Measurements from ENCODE around the gene WDR13.
A peak's percentile ranks its signal among the peaks of the same experiment; 100 is the strongest.
"Not testable (repeated sequence)": the region's sequence is repeated elsewhere in the genome, so short reads cannot be mapped to it uniquely, and the experiment has no call there.

The WDR13 gene

DNA sequence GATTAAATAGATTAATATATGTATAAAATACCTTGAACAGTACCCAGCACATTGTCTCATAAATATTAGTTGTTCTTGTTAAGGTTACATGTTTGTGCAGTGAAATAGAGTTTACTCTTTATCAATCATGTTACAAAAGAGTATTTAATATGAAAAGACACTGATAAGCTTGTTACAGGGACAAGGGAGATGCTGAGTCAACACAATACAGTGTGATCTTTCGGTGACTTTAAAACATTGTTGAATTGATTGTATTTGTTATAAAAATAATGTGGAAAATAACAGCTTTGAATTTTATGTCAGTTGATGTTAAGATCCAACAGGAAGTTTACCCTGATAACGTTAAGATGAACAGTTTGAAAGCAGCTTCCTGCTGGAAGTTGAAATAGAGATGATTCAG lies 1.4 kb upstream of the WDR13 start:
- no peak for DNase-seq

DNA sequence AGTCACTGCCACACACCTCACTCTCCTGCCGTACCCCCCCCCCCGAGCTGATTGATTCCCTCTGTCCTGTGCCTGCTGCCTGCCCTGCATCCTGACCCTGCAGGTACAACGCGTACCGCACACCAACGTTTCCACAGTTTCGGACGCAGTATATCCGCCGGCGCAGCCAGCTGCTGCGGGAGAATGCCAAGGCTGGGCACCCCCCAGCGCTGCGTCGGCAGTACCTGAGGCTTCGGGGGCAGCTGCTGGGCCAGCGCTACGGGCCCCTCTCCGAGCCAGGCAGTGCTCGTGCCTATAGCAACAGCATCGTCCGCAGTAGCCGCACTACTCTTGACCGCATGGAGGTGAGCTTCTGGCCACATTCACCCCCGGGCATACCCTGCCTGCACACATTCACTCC lies 1.3 kb downstream of the WDR13 start:
- no peak for DNase-seq

DNA sequence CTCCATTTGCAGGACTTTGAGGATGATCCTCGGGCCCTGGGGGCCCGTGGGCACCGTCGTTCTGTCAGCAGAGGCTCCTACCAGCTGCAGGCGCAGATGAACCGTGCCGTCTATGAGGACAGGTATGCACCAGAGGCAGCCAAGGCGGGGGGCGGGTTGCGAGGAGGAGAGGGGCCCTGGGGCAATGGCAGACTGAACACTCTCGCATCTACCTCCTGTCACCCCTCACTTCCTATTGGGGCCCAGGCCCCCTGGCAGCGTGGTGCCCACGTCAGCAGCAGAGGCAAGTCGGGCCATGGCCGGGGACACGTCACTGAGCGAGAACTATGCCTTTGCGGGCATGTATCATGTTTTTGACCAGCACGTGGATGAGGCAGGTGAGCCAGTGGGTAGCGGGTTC lies 2.0 kb downstream of the WDR13 start:
- no peak for DNase-seq

DNA sequence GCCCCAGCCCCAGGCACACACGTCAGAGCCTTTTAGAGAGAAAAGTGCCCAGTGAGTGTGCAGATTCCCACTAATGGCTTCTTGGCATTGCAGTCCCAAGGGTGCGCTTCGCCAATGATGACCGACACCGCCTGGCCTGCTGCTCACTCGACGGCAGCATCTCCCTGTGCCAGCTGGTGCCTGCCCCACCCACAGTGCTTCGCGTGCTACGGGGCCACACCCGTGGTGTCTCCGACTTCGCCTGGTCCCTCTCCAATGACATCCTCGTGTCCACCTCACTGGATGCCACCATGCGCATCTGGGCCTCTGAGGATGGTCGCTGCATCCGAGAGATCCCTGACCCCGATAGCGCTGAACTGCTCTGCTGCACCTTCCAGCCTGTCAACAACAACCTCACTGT lies 2.9 kb downstream of the WDR13 start:
- DNase-seq: no peak

DNA sequence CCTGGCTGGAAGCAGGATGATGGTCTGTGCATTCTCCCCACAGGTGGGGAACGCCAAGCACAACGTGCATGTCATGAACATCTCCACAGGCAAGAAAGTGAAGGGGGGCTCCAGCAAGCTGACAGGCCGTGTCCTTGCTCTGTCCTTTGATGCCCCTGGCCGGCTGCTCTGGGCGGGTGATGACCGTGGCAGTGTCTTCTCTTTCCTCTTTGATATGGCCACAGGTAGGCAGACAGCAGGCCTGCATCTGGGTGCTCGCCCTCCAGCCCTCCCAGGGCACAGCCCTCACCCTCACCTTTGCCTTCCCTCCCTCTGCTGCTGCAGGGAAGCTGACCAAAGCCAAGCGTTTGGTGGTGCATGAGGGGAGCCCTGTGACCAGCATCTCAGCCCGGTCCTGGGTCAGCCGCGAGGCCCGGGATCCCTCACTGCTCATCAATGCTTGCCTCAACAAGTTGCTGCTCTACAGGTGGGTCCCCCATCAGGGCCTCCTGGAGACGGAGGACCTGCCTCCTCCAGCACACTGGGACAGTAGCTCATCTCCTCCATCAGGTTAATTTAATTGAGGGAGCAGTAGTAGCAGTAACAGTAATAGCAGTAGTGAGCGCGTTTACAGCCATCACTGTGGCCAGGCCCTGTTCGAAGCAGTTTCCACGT lies 4.6 kb downstream of the WDR13 start:
- no peak for DNase-seq

DNA sequence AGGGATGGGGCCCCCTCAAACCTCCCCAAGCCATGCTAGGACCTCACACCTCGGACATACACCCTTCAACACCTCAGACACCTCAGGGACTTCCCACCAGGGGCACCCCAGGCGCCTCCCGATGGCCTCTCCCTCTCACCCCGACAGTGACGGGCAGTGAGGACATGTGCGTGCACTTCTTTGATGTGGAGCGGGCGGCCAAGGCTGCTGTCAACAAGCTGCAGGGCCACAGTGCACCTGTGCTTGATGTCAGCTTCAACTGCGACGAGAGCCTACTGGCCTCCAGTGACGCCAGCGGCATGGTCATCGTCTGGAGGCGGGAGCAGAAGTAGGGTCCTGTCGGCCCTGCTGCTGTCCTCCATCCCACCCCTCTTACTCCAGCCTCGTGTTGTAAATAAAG lies 7.4 kb downstream of the WDR13 start:
- DNase-seq: no peak

DNA sequence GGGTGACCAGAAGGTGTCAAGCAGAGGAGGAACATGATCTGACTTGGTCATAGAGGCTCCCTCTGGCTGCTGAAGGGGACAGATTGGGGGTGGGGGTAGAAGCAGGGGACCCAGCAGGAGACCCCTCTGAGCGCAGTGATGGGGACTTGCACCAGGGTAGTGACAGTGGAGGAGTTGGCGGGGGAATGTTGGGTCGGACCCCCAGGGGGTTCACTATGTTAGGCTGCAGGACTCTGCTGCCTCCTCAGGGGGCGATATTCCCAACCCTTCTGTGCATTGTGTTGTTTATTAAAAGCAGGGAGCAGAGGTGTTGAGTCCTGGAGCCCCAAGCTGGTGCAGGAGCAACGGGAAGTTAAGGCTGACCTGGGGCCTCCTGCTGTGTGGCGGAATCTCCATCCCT lies 8.8 kb downstream of the WDR13 start:
- DNase-seq: no peak

DNA sequence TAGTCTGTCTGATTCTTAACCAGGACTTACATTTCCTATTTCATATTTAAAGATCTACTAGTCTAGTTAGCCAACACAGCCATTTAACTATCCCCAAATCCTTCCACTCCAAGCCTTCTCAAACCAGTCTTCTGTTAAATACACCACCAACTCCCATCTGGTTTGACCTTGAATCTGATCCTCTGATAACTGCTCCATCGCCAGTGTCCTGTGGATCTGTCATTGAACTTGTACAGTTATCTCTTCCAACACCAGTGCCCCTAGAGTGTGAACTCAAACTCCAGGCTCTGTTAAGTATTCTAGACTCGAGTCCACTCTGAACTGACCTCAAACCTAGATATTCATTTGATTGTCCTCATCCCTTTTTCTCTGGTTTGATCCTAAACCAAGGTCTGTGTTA lies 14.4 kb downstream of the WDR13 start:
- no peak for DNase-seq

DNA sequence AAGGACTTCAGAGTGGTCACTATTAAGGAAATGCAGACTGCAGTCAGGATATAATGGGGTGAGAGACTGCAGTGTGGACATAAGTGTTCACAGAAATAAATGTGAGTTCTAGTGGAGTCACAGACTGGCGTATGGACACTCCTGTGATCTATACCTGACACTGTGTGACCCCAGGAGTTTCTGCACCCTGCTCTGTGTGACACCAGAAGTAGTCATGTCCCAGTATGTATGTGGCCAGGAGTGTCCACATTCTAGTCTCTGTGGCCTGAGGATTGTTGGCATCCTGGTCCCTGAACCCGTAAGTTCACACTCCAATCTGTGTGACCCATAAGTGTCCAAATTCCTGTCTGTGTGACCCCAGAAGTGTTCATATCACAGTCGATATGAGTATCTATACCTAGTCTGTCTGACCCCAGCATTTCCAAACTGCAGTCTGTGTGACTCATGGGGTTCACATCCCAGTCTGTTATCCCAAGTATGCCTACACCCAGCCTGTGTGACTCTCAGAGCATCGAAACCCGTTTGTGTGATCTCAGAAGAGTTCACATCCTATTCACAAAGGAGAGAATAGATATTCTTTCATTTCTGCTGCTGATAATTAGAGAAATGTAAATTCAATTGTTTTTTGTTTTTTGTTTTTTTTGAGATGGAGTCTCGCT lies 16.3 kb downstream of the WDR13 start:
- DNase-seq: no peak

DNA sequence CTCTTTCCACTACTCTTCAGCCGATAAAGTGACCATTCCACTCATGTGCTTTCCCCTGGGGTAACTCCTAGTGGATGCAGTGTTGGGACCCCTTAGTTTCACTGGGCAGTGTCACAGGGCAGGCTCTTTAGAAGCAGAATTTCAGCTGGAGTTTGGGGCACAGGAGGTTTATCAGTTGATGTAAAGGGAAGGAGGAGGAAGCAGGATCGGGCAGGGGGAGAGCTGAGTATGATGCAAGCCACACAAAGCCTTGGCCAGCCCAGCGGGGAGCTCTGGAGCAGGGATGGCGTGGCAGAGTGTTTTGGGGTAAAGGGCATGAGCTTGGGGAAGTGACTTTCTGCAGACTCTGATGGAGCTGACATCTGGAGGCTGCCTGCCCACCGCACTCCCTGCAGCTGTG lies 19.3 kb downstream of the WDR13 start:
- no peak for DNase-seq

DNA sequence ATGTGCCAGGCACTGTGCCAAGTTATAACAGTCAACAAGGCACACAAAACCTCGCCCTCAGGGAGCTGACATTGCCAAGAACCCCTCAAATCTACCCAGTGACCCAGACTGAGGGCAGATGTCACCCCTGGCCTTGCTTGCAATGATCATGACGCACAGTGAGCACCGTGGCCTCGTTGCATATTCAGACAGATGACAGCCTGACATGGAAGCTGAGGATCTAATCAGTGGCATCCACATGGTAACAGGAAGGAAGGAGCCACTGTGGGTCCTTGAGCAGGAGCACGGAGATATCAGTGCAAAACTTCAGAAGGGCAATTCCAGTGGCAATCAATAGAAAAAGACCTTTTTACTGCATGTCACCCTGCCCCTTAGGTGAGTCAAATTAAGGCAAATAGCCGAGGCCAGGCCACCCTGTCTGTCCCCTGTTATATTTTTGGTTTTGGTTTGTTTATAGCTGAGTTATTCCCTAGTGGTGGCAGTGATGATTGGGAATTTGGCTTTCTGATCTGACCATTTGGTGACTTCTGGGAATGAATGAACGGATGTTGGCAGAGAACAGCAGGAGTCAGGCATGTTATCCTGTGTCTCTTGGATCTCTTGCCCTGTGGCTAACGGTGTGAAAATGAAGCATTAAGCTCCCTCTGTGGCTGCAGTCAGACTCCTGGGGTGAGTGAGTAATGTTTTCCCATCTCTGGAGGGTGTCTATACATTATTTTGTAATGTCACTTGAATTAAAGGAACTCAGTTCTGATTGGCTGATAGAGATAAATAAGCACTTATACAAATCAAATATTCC lies 20.4 kb downstream of the WDR13 start:
- no peak for DNase-seq

DNA sequence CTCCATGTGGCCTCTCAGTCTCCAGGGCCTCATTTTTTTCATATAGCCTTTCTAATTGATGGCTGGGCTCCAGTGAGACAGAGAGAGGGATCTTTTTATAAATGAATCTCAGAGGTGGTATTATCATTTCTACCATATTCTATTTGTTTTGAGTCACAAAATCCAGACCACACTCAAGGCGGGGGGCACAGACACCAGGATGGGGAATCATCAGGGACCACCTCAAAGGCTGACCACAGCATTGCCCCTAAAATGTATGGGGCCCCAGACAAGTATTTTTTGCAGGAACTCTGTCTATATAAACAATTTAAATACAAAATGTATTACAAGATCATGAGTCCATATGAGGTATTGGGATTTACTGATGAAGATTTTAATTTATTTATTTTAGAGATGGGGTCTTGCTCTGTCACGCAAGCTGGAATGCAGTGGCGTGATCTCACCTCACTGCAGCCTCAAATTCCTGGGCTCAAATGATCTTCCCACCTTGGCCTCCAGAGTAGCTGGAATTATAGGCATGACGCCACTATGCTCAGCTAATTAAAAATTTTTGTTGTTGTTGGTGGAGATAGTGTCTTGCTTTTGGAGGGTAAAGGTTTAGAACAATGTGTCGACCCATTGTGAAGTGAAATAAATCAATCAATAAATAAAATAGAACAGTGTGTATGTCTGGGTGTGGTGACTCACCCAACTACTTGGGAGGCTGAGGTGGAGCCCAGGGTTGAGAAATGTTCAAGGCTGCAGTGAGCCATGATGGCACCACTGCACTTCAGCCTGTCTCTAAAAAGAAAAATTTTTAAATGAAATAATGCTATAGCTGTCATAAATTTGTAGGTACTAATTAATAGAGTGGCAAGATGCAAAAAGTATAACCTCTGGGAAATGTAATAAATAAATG lies 29.4 kb downstream of the WDR13 start:
- DNase-seq: no peak

DNA sequence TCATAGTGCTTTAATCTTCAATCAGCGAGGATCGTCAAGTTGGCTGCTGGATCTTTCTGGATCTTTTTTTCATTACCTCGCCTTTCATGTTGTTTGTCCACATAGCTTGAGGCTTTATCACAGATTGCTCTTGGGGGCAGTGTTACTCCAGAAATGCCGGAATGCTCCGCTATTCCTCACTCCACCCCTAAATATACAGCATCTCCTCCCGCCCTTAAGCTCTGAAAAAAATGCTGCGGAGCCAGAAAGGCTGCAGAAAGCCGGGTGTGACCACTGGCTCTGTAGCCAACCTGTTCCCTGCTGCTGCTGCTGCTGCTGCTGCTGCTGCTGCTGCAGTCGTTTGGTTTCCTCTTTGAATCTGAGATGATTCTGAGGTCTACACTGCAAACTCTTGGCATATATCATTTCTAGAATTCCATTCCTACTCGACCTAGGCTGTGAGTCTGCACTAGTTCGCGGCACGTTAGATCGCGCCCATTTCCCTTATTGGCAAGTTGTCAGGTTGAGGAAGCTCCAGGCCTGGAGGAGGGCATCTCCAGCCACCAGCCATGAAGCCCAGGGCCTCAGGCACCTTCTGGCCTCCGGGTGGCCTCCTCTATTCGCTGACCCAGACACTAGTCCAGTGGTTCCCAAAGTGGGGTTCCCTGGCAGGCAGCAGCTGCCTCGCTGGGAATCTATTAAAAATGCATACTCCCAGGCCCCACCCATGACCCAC lies 34.2 kb downstream of the WDR13 start:
- DNase-seq: peak; percentile 17 to 81 (median 44)

DNA sequence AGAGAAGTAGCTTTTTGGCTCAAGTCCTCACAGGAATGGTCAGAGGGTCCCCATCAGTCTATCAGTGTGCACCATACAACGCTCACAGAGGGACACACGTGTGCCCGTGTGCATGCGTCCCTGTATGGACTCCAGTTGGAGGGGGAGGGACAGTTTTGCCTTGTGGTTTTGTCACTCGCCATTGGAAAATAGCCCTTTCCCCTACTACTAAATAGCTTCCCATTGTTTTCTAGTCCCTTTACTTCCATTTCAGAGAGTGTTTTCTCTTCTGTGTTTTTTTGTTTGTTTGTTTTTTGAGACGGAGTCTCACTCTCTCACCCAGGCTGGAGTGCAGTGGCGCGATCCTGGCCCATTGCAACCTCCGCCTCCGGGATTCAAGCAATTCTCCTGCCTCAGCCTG lies 34.9 kb downstream of the WDR13 start:
- no peak for DNase-seq

DNA sequence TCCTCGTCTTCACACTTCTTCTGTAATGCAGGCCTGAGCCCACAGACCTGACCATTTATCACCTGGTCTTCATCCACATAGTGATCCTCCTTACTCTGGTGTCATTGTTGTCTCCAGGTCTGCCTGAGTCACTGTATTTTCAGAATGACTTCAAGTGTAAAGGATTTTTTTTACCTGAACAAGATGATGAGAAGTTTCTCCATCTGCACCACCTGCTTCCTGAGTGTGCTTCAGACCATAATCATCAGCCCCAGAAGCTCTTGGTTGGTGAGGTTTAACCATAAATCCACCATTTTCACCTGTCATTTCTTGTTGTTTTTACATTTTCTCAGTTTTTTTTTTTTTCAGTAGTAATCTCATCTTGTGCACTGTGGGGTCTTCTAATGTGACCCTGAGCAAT lies 39.0 kb downstream of the WDR13 start:
- DNase-seq: no peak

DNA sequence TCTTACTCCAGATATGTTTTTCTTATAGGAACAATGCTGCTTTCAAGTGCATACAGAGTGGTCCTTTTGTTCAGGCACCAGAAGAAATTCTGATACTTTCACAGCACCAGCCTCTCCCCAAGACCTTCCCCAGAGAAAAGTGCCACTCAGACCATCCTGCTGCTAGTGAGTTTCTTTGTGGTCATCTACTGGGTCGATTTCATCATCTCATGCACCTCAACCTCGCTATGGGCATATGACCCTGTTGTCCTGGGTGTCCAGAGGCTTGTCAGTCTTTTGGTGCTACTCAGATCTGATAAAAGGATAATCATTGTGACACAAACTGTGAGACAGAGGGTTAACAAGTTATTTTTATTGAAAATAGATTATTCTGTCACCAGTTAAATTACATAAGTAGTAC lies 39.5 kb downstream of the WDR13 start:
- no peak for DNase-seq

DNA sequence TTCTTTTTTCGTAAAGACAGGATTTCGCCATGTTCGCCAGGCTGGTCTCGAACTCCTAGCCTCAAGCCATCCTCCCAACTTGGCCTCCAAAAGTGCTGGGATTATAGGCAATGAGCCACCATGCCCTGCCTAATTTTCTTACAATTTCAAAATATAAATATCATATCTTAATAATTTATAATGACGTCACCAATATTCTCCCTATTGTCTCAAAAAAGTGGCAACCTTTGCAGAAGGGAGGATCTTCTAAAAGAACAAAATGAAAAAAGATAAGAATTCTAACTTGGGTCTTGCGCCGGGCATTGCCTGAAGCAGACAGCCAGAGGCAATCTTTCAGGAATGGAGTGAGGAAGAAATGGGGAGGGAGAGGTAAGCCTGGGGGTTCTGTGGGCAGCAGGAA lies 48.4 kb downstream of the WDR13 start:
- no peak for DNase-seq

DNA sequence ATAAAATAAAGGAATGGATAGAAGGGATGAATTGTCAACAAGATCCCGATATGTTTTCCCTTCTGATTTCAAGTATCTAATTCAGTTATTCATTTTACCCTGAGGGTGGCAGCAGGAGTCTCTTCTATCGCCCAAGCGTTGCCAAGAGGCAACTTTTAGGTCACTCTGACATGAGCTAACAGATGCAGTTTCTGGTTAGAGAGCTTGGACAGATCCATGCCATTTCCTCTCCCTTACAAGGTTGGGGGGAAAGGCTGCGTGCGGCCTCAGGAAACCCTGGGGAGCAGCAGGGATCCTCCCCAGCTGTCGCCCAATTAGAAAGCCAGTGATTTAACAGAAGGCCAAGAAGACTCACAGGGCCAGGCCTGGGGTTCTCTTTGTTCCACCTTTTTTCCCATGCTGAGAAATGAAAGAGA lies 51.1 kb downstream of the WDR13 start:
- peak in 4 of 5 donors; percentile 15 to 44 (median 21) for DNase-seq

DNA sequence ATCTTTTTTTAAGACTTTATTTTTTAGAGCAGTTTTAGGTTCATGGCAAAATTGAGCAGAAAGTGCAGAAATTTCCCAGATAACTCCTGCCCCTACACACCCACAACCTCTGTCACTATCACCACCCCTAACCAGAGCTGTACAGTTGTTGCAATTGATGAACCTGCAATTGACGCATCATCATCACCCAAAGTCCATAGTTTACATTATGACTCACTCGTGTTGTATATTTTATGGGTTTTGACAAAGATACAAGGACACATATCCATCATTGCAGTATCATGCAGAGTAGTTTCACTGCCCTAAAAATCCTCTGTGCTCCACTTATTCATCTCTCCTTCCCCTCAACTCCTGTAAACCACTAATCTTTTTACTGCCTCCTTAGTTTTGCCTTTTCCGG lies 51.8 kb downstream of the WDR13 start:
- no peak for DNase-seq

DNA sequence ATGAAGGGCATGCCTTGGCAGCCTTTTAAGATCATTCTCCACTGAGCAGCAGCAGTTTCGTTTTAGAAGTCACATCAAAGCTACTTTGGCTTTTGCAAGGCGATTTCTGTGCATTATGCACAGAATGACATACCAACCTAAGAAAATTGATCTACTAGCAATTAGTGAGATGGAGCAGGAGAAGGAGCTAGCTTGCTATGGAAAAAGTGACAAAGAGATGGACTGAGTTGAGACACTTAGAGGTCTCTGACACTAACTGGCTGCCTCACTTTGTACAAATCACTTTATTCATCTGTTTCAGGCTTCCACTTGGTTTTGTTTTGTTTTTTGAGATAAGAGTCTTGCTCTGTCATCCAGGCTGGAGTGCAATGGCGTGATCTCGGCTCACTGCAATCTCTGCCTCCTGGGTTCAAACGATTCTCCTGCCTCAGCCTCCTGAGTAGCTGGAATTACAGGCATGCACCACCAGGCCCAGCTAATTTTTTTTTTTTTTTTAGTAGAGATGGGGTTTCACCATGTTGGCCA lies 54.8 kb downstream of the WDR13 start:
- DNase-seq: not testable (repeated sequence)

DNA sequence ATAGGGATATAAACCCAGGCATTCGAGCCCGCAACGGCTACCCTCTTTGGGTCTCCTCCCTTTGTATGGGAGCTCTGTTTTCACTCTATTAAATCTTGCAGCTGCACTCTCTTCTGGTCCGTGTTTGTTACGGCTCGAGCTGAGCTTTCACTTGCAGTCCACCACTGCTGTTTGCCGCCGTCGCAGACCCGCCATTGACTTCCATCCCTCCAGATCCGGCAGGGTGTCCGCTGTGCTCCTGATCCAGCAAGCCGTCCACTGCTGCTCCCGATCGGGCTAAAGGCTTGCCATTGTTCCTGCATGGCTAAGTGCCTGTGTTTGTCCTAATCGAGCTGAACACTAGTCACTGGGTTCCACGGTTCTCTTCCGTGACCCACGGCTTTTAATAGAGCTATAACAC lies 57.5 kb downstream of the WDR13 start:
- DNase-seq: not testable (repeated sequence)
